Cerebellar nuclear complex (tissue), 1 donor: ENCODE measurements around the gene SAP25.

Experiments used
- DNase-seq, 2 experiments: peaks; one replicate each; lab custom pipeline; 2025; lab: John Stamatoyannopoulos, UW

Gene SAP25

DNA sequence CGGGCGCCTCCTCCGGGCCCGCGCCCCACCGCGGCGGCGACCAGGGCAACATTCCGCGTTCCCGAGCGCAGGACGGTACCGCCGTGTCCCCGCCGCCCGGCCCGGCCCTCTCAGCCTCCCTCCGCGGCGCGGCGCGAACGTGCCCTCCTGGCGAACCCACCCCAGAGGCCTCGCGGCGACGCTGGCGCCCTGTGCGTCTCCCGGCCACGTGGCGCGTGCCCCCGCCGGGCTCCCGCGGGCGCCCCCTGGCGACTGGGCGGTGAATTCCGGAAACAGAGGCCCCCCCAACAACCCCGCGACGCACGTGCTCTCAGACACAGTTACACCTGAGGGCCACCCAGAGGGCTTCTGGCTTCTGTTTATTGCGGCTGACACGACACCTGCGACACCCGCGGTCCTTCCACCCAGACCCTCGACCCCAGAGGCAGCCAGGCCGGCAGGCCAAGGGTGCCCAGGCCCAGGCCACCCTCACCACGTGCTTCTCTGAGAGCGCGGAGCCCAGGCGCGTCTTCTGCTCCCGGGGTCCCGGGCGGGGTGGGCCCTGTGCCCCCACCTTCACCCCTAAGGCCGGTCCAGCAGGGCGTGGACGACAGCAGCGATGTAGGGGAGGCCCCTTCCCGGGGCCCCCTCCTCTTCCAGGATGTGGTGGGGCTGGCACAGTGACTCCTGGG lies at the start of gene SAP25:
TSS of gene SAP25 (minus strand) at position 210 of the 671 bp plus-strand sequence. CDS start at position 52, 158 bp downstream.
- DNase-seq = no peak

DNA sequence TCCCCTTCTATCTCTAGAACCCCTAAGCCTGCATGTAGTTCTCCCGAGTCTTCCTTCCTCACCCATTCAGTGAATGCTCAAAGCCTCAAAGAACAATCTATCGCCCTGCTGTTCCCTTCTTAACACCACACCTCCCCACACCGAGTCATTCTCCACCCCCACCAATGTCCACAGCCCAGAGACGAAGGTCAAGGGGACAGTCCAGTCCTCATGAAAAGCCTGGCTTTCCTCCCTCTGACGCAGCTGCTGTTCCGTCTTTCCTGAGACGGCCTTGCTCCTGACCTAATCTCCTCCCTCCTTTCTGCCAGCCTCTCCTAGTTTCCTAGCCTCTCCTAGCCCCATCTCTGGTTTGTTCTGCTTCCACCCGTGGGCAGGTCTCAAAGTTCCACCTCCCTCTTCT lies 47.9 kb upstream of the SAP25 start:
- no peak for DNase-seq

DNA sequence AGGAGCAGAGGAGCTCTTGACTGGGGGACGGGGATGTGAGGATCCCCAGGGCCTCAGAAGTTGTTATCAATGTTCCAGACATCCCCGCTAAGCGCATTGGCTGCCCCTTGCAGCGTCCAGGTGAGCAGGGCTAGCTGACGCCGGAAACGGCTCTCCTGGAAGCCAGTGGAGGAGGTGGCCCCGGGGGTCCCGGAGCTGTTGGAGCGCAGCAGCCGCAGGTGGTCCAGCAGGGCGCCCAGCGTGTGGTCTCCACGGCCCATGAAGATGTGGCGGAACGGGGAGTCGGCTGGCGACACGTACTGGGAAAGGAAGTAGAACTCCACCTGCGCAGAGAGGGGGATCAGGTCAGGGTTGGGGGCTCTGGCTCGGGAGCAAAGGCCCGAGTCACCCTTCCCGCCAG lies 47.1 kb upstream of the SAP25 start:
- no peak for DNase-seq

DNA sequence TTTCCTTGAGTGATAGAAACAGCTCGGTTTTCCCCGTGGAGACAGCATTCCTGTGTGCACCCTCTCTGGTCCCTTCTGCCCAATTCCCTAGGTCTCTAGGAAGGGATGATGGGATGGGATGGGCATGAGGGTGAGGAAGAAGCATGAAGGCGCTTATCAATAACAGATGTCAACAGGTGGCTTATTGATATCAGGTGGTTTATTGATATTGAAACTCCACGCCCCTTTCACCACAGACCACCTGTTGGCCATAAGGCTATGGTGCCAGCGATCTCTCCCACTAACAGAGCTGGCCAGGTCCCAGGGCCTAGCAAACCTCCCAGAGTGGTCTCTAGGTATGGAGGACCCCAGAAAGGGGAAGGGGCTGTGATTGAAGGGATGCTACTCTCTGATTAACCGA lies 46.5 kb upstream of the SAP25 start:
- no peak for DNase-seq

DNA sequence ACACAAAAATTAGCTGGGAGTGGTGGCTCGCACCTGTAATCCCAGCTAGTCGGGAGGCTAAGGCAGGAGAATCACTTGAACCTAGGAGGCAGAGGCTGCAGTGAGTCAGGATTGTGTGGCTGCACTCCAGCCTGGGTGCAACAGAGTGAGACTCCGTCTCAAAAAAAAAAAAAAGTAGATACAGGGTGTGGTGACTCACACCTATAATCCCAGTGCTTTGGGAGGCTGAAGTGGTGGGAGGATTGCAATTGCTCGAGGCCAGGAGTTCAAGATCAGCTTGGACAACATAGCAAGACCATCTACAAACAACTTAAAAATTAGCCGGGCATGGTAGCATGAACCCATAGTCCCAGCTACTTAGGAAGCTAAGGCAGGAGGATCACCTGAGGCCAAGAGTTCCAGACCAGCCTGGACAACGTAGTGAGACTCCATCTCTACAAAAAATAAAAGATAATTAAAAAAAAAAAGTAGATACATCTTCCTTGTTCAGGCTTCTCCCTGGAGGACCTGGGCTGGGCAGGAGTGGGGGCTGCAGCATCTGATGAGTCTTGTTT lies 40.7 kb upstream of the SAP25 start:
- DNase-seq = no peak

DNA sequence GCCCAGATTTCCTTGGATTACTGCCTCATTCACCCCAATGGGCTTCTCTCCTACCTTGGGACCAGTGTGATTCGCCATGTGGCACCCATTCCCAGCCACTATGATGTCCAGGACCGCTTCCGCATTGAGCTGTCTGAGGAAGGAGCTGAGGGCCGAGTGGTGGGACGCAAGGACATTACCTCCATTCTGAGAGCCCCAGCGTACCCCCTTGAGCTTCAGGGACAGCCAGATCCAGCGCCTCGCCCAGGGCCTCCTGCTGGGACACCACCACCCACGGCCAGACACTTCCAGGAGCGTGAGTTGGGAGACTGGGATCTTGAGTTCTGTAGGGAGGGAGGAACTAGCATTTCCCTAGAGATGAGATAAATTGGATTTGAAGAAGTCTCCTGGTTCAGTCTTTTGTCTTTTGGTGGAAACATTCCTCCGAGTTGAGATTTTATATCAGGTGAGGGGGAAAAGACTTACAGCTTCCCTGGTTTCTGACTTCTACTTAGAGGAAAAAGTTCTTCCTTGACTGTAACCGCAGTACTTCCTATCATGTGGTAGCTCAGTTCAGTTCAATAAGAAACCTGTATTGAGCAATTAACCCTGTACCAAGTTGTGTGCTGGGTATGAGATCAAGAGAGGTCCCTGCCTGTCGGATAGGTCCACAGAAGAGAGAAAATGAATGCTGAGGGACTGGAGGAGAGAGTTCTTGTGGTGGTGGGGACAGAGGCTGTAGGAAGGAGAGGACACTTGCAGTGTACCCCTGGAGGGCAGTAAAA lies 39.9 kb upstream of the SAP25 start:
- DNase-seq = no peak

DNA sequence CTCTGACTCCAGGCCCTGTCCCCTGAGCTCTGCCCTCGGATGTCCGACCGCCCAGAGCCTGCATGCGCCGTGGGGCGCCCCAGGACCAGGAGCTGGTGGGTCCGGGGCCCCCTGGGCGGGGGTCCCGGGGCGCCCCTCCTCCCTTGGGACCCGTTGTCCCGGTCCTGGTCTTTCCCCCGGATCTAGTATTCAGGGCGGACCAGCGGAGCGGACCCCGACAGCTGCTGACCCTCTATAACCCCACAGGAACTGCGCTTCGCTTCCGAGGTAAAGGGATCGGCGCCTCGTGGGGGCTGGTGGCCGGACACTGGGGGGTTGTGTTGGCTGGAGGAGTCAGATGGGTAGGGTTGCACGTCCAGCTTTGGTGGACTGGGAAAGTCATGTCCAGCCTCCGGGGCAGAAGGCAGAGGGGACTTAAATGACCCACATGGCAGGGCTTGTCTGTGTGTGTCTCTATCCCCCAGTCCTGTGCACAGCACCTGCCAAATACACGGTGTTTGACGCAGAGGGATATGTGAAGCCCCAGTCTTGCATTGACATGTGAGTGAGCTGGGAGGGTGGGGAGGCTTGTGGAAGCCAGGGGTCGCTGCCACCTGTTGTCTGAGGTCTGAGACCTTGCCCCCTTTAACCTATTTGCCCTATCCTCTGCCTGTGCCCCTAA lies 39.2 kb upstream of the SAP25 start:
- no peak for DNase-seq

GRCh38 chr7:100611983-100612729 lies 38.5 kb upstream of the SAP25 start, which contains the start of gene MOSPD3:
Gene MOSPD3 (plus strand): TSS chr7:100612540. CDS start chr7:100612792, 252 bp downstream.
- DNase-seq = peak; percentile 94 to 99

GRCh38 chr7:100609958-100610357 lies 36.3 kb upstream of the SAP25 start:
- DNase-seq = no peak

GRCh38 chr7:100607111-100607510 lies 33.4 kb upstream of the SAP25 start:
- DNase-seq = no peak

DNA sequence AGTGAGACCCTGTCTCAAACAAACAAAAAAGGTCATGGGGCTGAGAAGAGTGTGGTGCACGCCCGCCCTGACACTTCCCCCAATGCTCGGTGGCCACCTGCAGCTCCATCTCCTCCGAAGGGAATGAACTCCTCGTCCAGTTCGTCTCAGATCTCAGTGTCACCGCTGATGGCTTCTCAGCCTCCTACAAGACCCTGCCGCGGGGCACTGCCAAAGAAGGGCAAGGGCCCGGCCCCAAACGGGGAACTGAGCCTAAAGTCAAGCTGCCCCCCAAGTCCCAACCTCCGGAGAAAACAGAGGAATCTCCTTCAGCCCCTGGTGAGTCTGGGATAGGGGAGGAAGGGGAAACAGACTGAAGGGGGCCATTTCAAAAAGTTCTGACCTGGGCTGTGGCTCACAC lies 32.6 kb upstream of the SAP25 start:
- no peak for DNase-seq

GRCh38 chr7:100604976-100605911 lies 31.5 kb upstream of the SAP25 start:
- no peak for DNase-seq

- DNase-seq = peak in 1 of 2 experiments; percentile 48
Measured at GRCh38 chr7:100604028-100604975, 30.6 kb upstream of the SAP25 start.

GRCh38 chr7:100603726-100604027 lies 30.0 kb upstream of the SAP25 start:
- DNase-seq = no peak

DNA sequence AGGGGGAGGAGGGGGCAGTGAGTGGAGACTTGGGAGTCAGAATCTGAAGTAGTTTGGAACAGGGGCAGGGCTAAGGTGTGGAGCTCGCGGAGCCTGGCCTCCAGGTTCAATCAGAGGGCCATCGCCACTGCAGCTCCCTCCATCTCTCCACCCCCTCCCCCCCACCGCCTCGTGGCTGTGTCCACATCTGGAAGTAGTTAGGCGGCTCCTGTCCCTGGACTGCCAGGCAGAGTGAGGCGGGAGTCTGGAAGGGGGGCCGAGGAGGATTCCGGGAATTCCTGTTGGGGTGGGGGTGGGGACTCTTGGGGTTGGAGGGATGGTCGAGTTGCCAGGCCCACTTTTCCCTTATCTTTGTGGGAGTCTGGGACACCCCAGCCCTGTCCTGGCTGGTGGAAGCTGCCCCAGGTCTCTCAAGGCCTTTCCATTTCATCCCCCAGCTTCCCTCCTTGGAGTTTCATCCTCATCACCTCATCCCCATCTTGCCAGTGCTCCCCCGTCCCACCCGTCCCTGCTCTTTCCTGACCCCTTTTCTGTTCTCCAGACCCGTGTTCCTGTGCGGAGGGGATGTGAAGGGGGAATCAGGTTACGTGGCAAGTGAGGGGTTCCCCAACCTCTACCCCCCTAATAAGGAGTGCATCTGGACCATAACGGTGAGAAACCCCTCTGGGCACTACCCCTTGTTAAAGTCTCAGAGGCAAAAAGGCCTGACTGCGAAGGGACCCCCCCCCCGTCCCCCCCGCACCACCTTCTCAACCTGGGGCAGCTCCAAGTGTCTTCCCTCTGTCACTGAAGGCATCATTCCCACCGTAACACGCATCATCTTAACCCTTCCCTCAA lies 29.4 kb upstream of the SAP25 start:
- DNase-seq = no peak

DNA sequence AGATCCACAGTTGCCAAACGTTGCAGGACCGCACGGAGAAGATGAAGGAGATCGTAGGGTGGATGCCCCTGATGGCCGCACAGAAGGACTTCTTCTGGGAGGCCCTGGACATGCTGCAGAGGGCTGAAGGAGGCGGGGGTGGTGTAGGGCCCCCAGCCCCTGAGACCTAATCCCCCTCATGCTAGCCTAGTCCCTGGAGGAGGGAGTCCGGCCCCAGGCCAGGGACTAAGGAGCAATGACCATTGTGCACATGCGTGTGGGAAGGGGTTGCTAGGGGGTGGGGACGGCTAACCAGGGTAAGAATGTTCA lies 27.0 kb upstream of the SAP25 start:
- DNase-seq = no peak

DNA sequence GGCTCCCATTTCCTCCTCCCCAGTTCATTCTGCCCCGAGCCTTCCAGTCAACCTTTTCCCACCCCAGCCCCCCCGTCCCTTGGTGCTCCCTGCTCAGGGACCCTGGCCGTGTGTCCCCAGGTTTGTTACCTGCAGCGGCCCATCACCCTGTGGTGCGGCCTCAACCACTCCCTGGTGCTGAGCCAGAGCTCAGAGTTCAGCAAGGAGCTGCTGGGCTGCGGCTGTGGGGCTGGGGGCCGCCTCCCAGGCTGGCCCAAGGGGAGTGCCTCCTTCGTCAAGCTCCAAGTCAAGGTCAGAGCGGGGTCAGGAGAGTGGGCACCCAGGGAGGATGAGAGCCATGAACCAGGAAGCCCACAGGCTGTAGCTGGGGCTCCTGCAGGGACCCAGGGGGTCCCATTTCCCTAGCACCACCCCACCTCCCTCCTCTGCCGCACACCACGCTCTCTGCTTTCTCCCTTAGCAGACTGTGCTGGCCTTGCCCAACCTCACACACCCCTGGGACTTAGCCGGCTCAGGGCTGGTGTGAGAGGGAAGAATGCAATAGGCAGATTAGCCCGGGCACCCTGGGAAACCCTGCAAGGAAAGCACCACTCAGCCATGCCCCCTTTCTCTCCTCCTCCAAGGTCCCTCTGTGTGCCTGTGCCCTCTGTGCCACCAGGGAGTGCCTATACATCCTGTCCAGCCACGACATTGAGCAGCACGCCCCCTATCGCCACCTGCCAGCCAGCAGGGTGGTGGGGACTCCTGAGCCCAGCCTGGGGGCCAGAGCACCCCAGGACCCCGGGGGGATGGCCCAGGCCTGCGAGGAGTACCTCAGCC lies 26.4 kb upstream of the SAP25 start:
- no peak for DNase-seq

GRCh38 chr7:100598425-100598824 lies 24.7 kb upstream of the SAP25 start:
- DNase-seq = no peak
